Measurements from ENCODE around the gene PHKG1.

The PHKG1 gene

DNA sequence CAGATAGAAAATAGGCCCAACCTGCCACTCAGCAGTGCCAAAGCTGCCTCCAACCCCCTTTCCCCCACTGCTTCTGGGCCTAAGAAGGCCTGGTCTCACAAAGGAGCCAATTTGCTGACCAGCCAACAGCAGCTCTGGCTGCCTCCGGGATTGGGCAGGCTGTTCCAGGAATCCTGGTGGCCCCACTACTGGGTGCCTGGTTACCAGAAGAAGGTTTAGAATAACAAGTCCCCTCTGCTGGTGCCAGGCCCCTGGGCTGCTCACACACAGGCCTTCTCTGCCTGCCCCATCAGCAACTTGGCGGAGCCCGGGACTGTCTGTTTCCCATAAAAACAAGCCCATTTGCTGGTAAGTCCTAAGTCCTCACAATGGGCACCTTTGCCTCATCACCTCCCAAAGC, 1.2 kb downstream of the PHKG1 start:
- TF ChIP-seq ZBTB7A (IDR thresholded peaks at IDR 0.05; ENCODE audit: low read depth) (no peak), CREB1 (IDR thresholded peaks at IDR 0.05; ENCODE audit: low read depth) (no peak), NFIC (IDR thresholded peaks at IDR 0.05) (no peak), EP300 (IDR thresholded peaks at IDR 0.05; ENCODE audit: borderline replicate concordance) (no peak), CEBPB (IDR thresholded peaks at IDR 0.05) (no peak), RAD21 (IDR thresholded peaks at IDR 0.05; ENCODE audit: low read depth) (no peak), TAF1 (IDR thresholded peaks at IDR 0.05; ENCODE audit: low read depth) (no peak), TCF12 (IDR thresholded peaks at IDR 0.05; ENCODE audit: low read depth) (no peak), TEAD4 (IDR thresholded peaks at IDR 0.05) (no peak), EGR1 (IDR thresholded peaks at IDR 0.05) (no peak), FOXM1 (IDR thresholded peaks at IDR 0.05; ENCODE audit: borderline replicate concordance, low read depth) (no peak)
- TF ChIP-seq, protein P1, sequence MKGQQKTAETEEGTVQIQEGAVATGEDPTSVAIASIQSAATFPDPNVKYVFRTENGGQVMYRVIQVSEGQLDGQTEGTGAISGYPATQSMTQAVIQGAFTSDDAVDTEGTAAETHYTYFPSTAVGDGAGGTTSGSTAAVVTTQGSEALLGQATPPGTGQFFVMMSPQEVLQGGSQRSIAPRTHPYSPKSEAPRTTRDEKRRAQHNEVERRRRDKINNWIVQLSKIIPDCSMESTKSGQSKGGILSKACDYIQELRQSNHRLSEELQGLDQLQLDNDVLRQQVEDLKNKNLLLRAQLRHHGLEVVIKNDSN (IDR thresholded peaks at IDR 0.05) = no peak
- TF ChIP-seq, protein P2, sequence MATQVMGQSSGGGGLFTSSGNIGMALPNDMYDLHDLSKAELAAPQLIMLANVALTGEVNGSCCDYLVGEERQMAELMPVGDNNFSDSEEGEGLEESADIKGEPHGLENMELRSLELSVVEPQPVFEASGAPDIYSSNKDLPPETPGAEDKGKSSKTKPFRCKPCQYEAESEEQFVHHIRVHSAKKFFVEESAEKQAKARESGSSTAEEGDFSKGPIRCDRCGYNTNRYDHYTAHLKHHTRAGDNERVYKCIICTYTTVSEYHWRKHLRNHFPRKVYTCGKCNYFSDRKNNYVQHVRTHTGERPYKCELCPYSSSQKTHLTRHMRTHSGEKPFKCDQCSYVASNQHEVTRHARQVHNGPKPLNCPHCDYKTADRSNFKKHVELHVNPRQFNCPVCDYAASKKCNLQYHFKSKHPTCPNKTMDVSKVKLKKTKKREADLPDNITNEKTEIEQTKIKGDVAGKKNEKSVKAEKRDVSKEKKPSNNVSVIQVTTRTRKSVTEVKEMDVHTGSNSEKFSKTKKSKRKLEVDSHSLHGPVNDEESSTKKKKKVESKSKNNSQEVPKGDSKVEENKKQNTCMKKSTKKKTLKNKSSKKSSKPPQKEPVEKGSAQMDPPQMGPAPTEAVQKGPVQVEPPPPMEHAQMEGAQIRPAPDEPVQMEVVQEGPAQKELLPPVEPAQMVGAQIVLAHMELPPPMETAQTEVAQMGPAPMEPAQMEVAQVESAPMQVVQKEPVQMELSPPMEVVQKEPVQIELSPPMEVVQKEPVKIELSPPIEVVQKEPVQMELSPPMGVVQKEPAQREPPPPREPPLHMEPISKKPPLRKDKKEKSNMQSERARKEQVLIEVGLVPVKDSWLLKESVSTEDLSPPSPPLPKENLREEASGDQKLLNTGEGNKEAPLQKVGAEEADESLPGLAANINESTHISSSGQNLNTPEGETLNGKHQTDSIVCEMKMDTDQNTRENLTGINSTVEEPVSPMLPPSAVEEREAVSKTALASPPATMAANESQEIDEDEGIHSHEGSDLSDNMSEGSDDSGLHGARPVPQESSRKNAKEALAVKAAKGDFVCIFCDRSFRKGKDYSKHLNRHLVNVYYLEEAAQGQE (IDR thresholded peaks at IDR 0.05; ENCODE audit: low read depth) = no peak

DNA sequence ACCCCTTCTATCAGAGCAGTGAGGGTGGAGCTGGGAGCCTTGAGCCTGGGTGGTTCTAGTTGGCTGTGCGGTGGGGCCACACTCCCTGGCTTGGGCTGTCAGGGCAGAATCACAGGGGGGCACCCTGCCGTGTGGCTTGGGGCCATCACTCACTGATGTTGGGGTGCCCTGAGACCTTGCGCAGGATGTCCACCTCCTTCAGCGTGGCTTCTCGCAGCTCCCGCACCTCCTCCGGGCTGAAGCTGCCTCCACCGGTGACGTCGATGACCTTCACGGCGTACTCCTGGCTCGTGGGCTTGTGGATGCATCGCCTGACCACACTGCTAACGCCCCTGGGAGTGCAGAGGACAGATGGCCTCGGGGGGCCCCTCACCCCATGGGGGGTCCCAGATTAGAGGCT, 5.3 kb downstream of the PHKG1 start:
- TF ChIP-seq TEAD4 (IDR thresholded peaks at IDR 0.05) = no peak
- no peak for TF ChIP-seq EGR1 (IDR thresholded peaks at IDR 0.05)
- no peak for TF ChIP-seq YY1 (IDR thresholded peaks at IDR 0.05; ENCODE audit: low read depth)
- TF ChIP-seq NFIC (IDR thresholded peaks at IDR 0.05) = no peak
- TF ChIP-seq, protein P1 (IDR thresholded peaks at IDR 0.05) = no peak
- TF ChIP-seq, protein P3, sequence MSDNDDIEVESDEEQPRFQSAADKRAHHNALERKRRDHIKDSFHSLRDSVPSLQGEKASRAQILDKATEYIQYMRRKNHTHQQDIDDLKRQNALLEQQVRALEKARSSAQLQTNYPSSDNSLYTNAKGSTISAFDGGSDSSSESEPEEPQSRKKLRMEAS (IDR thresholded peaks at IDR 0.05) = no peak
- TF ChIP-seq TAF1 (IDR thresholded peaks at IDR 0.05; ENCODE audit: low read depth) = no peak
- no peak for TF ChIP-seq TCF12 (IDR thresholded peaks at IDR 0.05; ENCODE audit: low read depth)
- TF ChIP-seq, protein P2 (IDR thresholded peaks at IDR 0.05; ENCODE audit: low read depth) = no peak
- no peak for TF ChIP-seq FOXM1 (IDR thresholded peaks at IDR 0.05; ENCODE audit: borderline replicate concordance, low read depth)

DNA sequence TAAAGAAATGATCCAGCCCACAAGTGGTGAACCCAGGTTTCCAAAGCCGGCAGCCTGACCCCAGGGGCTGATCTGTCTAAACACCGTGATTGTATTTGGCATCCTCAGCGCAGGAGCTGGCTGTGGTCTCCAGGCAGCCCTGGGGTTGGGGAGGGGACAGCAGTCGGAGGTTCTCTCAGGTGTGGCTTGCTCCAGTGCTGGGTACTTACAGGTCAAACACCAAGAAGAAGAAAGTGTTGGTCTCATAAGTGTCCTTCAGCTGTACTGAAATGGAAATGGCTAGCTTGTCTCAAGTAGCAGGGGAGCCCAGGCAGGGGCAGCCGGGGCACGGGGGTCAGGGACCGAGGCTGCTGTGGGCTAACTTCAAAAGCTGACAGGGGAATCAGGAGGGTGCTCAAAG, 6.0 kb downstream of the PHKG1 start:
- TF ChIP-seq YY1 (IDR thresholded peaks at IDR 0.05; ENCODE audit: low read depth) (no peak), CEBPB (IDR thresholded peaks at IDR 0.05) (no peak), NFIC (IDR thresholded peaks at IDR 0.05) (no peak), FOXM1 (IDR thresholded peaks at IDR 0.05; ENCODE audit: borderline replicate concordance, low read depth) (no peak), TAF1 (IDR thresholded peaks at IDR 0.05; ENCODE audit: low read depth) (no peak), CREB1 (IDR thresholded peaks at IDR 0.05; ENCODE audit: low read depth) (no peak), TCF12 (IDR thresholded peaks at IDR 0.05; ENCODE audit: low read depth) (no peak), ZBTB7A (IDR thresholded peaks at IDR 0.05; ENCODE audit: low read depth) (no peak), RAD21 (IDR thresholded peaks at IDR 0.05; ENCODE audit: low read depth) (no peak), EGR1 (IDR thresholded peaks at IDR 0.05) (no peak), EP300 (IDR thresholded peaks at IDR 0.05; ENCODE audit: borderline replicate concordance) (no peak), TEAD4 (IDR thresholded peaks at IDR 0.05) (no peak)
- TF ChIP-seq, protein P1 (IDR thresholded peaks at IDR 0.05) = no peak
- TF ChIP-seq, protein P2 (IDR thresholded peaks at IDR 0.05; ENCODE audit: low read depth) = no peak
- TF ChIP-seq, protein P3 (IDR thresholded peaks at IDR 0.05) = no peak

DNA sequence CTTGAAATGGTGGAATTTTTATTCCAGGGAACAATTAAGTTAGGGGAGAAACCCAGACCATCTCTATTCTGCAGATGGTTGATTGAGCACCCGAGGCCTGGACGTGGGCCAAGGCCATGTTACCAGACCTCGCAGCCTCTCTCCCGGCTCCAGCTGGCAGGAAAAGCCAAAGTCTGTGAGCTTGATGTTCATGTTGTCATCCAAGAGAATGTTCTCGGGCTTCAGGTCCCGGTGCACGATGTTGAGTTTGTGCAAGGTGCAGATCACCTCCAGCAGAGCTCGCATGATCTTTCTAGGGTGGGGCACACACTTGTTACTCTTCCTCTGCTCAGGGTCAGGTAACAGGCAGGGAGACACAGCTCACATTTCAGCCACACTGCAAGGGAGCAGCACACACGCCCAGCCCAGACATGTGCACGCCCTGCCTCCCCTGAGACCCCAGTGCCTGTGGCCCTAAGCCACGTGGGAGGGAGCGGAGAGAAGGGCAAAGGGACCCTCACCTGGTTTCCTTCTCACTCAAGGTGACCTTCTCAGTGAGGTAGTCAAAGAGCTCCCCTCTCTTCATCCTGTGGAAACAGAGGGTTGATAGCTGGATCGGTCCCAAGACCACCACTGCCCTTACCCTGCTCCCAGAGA, 9.5 kb downstream of the PHKG1 start:
- TF ChIP-seq RAD21 (IDR thresholded peaks at IDR 0.05; ENCODE audit: low read depth) (no peak), CEBPB (IDR thresholded peaks at IDR 0.05) (no peak), EGR1 (IDR thresholded peaks at IDR 0.05) (no peak), YY1 (IDR thresholded peaks at IDR 0.05; ENCODE audit: low read depth) (no peak), FOXM1 (IDR thresholded peaks at IDR 0.05; ENCODE audit: borderline replicate concordance, low read depth) (no peak), TEAD4 (IDR thresholded peaks at IDR 0.05) (no peak), TCF12 (IDR thresholded peaks at IDR 0.05; ENCODE audit: low read depth) (no peak), ZBTB7A (IDR thresholded peaks at IDR 0.05; ENCODE audit: low read depth) (no peak), NFIC (IDR thresholded peaks at IDR 0.05) (no peak), EP300 (IDR thresholded peaks at IDR 0.05; ENCODE audit: borderline replicate concordance) (no peak)
- TF ChIP-seq, protein P2 (IDR thresholded peaks at IDR 0.05; ENCODE audit: low read depth) = no peak
- TF ChIP-seq, protein P3 (IDR thresholded peaks at IDR 0.05) = no peak
- TF ChIP-seq, protein P1 (IDR thresholded peaks at IDR 0.05) = no peak
